Activated B cell treated with CpG ODN at 0.5 μM for 24 hours (primary cell): ENCODE measurements around the gene VKORC1. TPM values are rescaled to one million over a fixed set of nuclear protein-coding genes. Genes with fewer than 3 reads are reported as not detected.

Experiments used
- ATAC-seq: fragments of 200-7000 bp; cut with Tn5 transposase; one replicate; pipeline ENCODE4 v1.10.0; 2021; ENCODE audit warnings: low read depth, mild to moderate bottlenecking, moderate library complexity
- CTCF ChIA-PET: fragments of 350-600 bp; sonication (Branson Sonifier 250); formaldehyde crosslinking; loops from one replicate; lab custom pipeline; 2021; ENCODE audit warnings: antibody characterized with exemption; lab: Charles Lee
- POLR2A ChIA-PET: fragments of 350-600 bp; sonication (Branson Sonifier 250); formaldehyde crosslinking; loops from one replicate; lab custom pipeline; 2021; ENCODE audit warnings: antibody characterized with exemption; lab: Charles Lee
- DNase-seq: peaks from one replicate; pipeline ENCODE4 v3.0.0; 2022
- H3K27ac Mint-ChIP-seq: one replicate; pipeline ENCODE4 v1.8.0; 2020; ENCODE audit warnings: mixed read lengths
- H3K27me3 Mint-ChIP-seq: one replicate; pipeline ENCODE4 v1.8.0; 2021; ENCODE audit warnings: mixed read lengths
- H3K36me3 Mint-ChIP-seq: one replicate; pipeline ENCODE4 v1.8.0; 2021; ENCODE audit warnings: low read depth, mixed read lengths
- H3K4me1 Mint-ChIP-seq: one replicate; pipeline ENCODE4 v1.8.0; 2021; ENCODE audit warnings: mixed read lengths
- H3K4me3 Mint-ChIP-seq: one replicate; pipeline ENCODE4 v1.8.0; 2020; ENCODE audit warnings: mild to moderate bottlenecking, mixed read lengths
- H3K9me3 Mint-ChIP-seq: one replicate; pipeline ENCODE4 v1.8.0; 2020; ENCODE audit warnings: mixed read lengths
- CTCF ChIP-seq: fragments of 200-600 bp; IDR thresholded peaks from one replicate; pipeline ENCODE4 v1.8.0; 2022; ENCODE audit warnings: antibody characterized with exemption, mild to moderate bottlenecking
- intact Hi-C: fragments of 100-400 bp; cut with micrococcal nuclease; formaldehyde crosslinking; loops from one replicate; pipeline ENCODE4 v1.15.1; 2024
- total RNA-seq: library from RNA; stranded (reverse); gene quantifications from 2 replicates; pipeline ENCODE4 v1.2.3, GENCODE V29; 2022

The VKORC1 gene
- total RNA-seq, 1 donor from 2014 or later, result 41.9 TPM

- Mint-ChIP-seq H3K9me3 (no peaks in the 10 kb centered on the region), H3K27ac (no peak overlapping the region), H3K27me3 (no peaks in the 10 kb centered on the region), H3K4me3 (no peak overlapping the region), H3K4me1 (peaks cover 7% of the 10 kb centered on the region), H3K36me3 (peaks cover 25% of the 10 kb centered on the region)
- ChIA-PET CTCF (no interaction called here), POLR2A (interaction anchor here (0.5 to 2.5 kb wide), 3 partner anchors 9 to 21 kb away, joined by 3 to 8 read pairs (median 4); partner anchors contain the start of genes ZNF646 and ZNF668)
- intact Hi-C loops, result no loop called here
- DNase-seq (no peak), ATAC-seq (no peak)
- TF ChIP-seq CTCF, result no peak
Measured at GRCh38 chr16:31064882-31065461, 29.6 kb downstream of the VKORC1 start.

- Mint-ChIP-seq H3K4me3 (no peak overlapping the region), H3K27me3 (no peaks in the 10 kb centered on the region), H3K27ac (no peak overlapping the region), H3K9me3 (no peaks in the 10 kb centered on the region), H3K4me1 (peaks cover 7% of the 10 kb centered on the region), H3K36me3 (peaks cover 27% of the 10 kb centered on the region)
- no peak for TF ChIP-seq CTCF
- ChIA-PET POLR2A (interaction anchor here (1.1 to 2.5 kb wide), 2 partner anchors 10 to 13 kb away, joined by 3 to 8 read pairs; partner anchors contain the start of genes ZNF646 and ZNF668), CTCF (no interaction called here)
- ATAC-seq (no peak), DNase-seq (no peak)
- intact Hi-C loops, result no loop called here
Measured at GRCh38 chr16:31063843-31064611, 30.6 kb downstream of the VKORC1 start.

DNA sequence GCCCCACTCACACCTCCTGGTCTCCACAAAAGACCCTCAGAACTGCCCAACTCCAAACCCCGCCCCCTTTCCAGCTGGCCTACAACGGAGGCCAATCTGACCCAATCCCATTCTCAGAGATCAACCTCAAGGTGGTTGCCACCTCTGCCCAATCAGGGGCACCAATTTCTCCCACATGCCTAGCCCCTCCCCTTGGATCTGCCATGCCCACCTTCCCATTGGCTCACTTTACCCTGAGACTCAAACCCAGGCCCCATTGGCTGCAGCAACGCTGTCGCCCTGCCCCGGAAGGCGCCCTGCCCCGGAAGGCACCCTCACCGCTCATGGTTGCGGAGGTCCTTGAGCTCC, 31.1 kb downstream of the VKORC1 start:
- TF ChIP-seq CTCF, result no peak
- intact Hi-C loops, result no loop called here
- Mint-ChIP-seq H3K27me3 (no peaks in the 10 kb centered on the region), H3K4me1 (peaks cover 4% of the 10 kb centered on the region), H3K36me3 (peaks cover 27% of the 10 kb centered on the region), H3K4me3 (no peak overlapping the region), H3K9me3 (no peaks in the 10 kb centered on the region), H3K27ac (no peak overlapping the region)
- ChIA-PET CTCF (no interaction called here), POLR2A (interaction anchor here (2.5 kb wide), 1 partner anchor 10 kb away, joined by 8 read pairs; the partner anchor contains the start of genes ZNF646 and ZNF668)
- no peak for DNase-seq
- ATAC-seq, result no peak

DNA sequence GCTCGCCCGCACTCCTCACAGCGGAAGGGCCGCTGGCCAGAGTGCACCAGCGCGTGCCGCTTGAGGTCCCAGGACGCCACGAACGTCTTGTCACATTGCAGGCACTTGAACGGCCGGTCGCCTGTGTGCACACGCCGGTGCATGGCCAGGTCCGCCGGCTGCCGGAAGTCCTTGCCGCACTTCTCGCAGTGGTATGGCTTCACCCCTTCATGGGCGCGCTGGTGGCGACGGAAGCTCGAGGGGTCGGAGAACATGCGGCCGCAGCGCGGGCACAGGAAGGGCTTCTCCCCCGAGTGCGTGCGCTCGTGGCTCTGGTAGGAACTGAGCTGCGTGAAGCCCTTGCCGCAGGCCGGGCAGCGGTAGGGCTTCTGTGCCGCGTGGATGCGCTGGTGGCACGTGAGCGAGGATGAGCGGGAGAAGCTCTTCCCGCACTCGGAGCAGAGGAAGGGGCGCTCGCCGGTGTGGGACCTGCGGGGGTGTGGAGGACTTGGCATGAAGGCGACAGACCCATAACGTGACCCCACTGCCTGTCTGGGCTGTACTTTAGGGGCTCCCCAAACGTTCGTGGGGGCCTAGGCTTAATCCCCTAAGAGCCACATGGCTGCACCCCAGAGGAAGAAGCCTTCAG, 32.7 kb downstream of the VKORC1 start:
- ATAC-seq (no peak), DNase-seq (no peak)
- Mint-ChIP-seq H3K9me3 (no peaks in the 10 kb centered on the region), H3K36me3 (peaks cover 29% of the 10 kb centered on the region), H3K27me3 (no peaks in the 10 kb centered on the region), H3K27ac (no peak overlapping the region), H3K4me3 (no peak overlapping the region), H3K4me1 (peaks cover 1% of the 10 kb centered on the region)
- intact Hi-C loops, result no loop called here
- CTCF ChIA-PET, result no interaction called here
- POLR2A ChIA-PET, result no interaction called here
- no peak for TF ChIP-seq CTCF
